ENCODE results near the gene OR2F2.

DNA sequence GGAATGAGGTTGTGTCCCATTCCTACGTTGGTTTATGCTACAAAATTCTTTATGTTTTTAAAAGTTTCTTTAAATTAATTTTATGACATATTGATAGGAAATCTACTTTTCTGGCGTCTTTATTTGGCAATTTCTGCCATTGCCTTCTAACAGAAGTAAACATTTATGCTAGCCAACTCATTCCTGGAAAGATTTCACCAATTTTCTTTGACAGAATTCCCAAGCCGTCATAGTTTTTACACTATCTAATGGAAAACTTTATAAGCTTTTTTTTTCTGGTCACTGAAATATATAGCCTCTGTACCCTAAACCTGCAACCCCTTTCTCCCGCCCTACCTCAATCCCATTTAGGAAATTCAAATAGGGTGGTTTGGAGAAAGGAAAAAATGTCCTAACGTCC, 26.9 kb upstream of the OR2F2 start:
- TF ChIP-seq EZH2 (IDR thresholded peaks at IDR 0.05; ENCODE audit: insufficient read depth, poor library complexity, severe bottlenecking) (no peak), EZH2phosphoT487 (IDR thresholded peaks at IDR 0.05; ENCODE audit: insufficient read depth, low read depth) (no peak)
